ENCODE data around the gene CHSY3. TPM values are rescaled to one million over a fixed set of nuclear protein-coding genes. Genes with fewer than 3 reads are reported as not detected.

Gene CHSY3
- total RNA-seq, 1 donor from 2014 or later = 9.4 TPM

GRCh38 chr5:130034566-130035210 lies 130.4 kb downstream of the CHSY3 start:
- TF ChIP-seq CTCF (IDR thresholded peaks at IDR 0.05; ENCODE audit: insufficient read depth, low read depth, low read length) (no peak), EZH2 (IDR thresholded peaks at IDR 0.05; ENCODE audit: insufficient read depth, low read length) (no peak)
- no peaks in the 10 kb centered on the region for H3K79me2 ChIP-seq (ENCODE audit: insufficient read depth, low read length)
- H3K4me3 Mint-ChIP-seq (ENCODE audit: unreplicated experiment) = no peak overlapping the region
- H3K4me3 ChIP-seq (ENCODE audit: insufficient read depth, low read depth, low read length) = no peak overlapping the region
- H2AFZ ChIP-seq (ENCODE audit: low read depth, low read length) = no peak overlapping the region
- DNase-seq (ENCODE audit: low read depth) (peak; percentile 24), FAIRE-seq (peak; percentile 85)
- H3K4me1 ChIP-seq (ENCODE audit: insufficient read depth, low read length) = no peaks in the 10 kb centered on the region
- no peaks in the 10 kb centered on the region for H3K9me3 ChIP-seq (ENCODE audit: insufficient read depth, low read depth, low read length)
- H3K4me2 ChIP-seq (ENCODE audit: low read length) = peak overlapping the region; percentile 4
- no peaks in the 10 kb centered on the region for H4K20me1 ChIP-seq (ENCODE audit: insufficient read depth, low read length)
- H3K9ac ChIP-seq (ENCODE audit: low read length) = no peak overlapping the region
- H3K36me3 Mint-ChIP-seq (ENCODE audit: low read depth, unreplicated experiment) = no peaks in the 10 kb centered on the region
- no peaks in the 10 kb centered on the region for H3K27me3 ChIP-seq (ENCODE audit: insufficient read depth, low read length)
- H3K27ac Mint-ChIP-seq (ENCODE audit: unreplicated experiment) = no peak overlapping the region
- H3K27ac ChIP-seq (ENCODE audit: low read depth, low read length) = no peak overlapping the region
- no peaks in the 10 kb centered on the region for H3K27me3 Mint-ChIP-seq (ENCODE audit: low read depth, unreplicated experiment)
- H3K9me3 Mint-ChIP-seq (ENCODE audit: unreplicated experiment) = no peaks in the 10 kb centered on the region
- H3K4me1 Mint-ChIP-seq (ENCODE audit: low read depth, unreplicated experiment) = peaks cover 7% of the 10 kb centered on the region
- no peaks in the 10 kb centered on the region for H3K36me3 ChIP-seq (ENCODE audit: insufficient read depth, low read length)

GRCh38 chr5:130035388-130035787 lies 131.1 kb downstream of the CHSY3 start:
- H3K4me3 ChIP-seq (ENCODE audit: insufficient read depth, low read depth, low read length) = no peak overlapping the region
- no peak overlapping the region for H3K27ac ChIP-seq (ENCODE audit: low read depth, low read length)
- no peaks in the 10 kb centered on the region for H3K27me3 Mint-ChIP-seq (ENCODE audit: low read depth, unreplicated experiment)
- H3K9ac ChIP-seq (ENCODE audit: low read length) = no peak overlapping the region
- no peaks in the 10 kb centered on the region for H3K27me3 ChIP-seq (ENCODE audit: insufficient read depth, low read length)
- H3K4me1 Mint-ChIP-seq (ENCODE audit: low read depth, unreplicated experiment) = peaks cover 7% of the 10 kb centered on the region
- H3K4me3 Mint-ChIP-seq (ENCODE audit: unreplicated experiment) = no peak overlapping the region
- H2AFZ ChIP-seq (ENCODE audit: low read depth, low read length) = no peak overlapping the region
- no peaks in the 10 kb centered on the region for H3K79me2 ChIP-seq (ENCODE audit: insufficient read depth, low read length)
- no peaks in the 10 kb centered on the region for H3K9me3 Mint-ChIP-seq (ENCODE audit: unreplicated experiment)
- no peaks in the 10 kb centered on the region for H3K9me3 ChIP-seq (ENCODE audit: insufficient read depth, low read depth, low read length)
- H3K4me2 ChIP-seq (ENCODE audit: low read length) = no peak overlapping the region
- DNase-seq (ENCODE audit: low read depth) (no peak), FAIRE-seq (no peak)
- no peaks in the 10 kb centered on the region for H3K36me3 ChIP-seq (ENCODE audit: insufficient read depth, low read length)
- TF ChIP-seq CTCF (IDR thresholded peaks at IDR 0.05; ENCODE audit: insufficient read depth, low read depth, low read length) (no peak), EZH2 (IDR thresholded peaks at IDR 0.05; ENCODE audit: insufficient read depth, low read length) (no peak)
- no peaks in the 10 kb centered on the region for H3K36me3 Mint-ChIP-seq (ENCODE audit: low read depth, unreplicated experiment)
- H3K27ac Mint-ChIP-seq (ENCODE audit: unreplicated experiment) = no peak overlapping the region
- H4K20me1 ChIP-seq (ENCODE audit: insufficient read depth, low read length) = no peaks in the 10 kb centered on the region
- no peaks in the 10 kb centered on the region for H3K4me1 ChIP-seq (ENCODE audit: insufficient read depth, low read length)

GRCh38 chr5:130037905-130038304 lies 133.6 kb downstream of the CHSY3 start:
- H2AFZ ChIP-seq (ENCODE audit: low read depth, low read length) = no peak overlapping the region
- no peak overlapping the region for H3K27ac ChIP-seq (ENCODE audit: low read depth, low read length)
- no peak overlapping the region for H3K9ac ChIP-seq (ENCODE audit: low read length)
- no peak overlapping the region for H3K4me2 ChIP-seq (ENCODE audit: low read length)
- no peaks in the 10 kb centered on the region for H3K9me3 Mint-ChIP-seq (ENCODE audit: unreplicated experiment)
- H3K4me1 ChIP-seq (ENCODE audit: insufficient read depth, low read length) = no peaks in the 10 kb centered on the region
- no peaks in the 10 kb centered on the region for H3K27me3 Mint-ChIP-seq (ENCODE audit: low read depth, unreplicated experiment)
- FAIRE-seq (no peak), DNase-seq (ENCODE audit: low read depth) (no peak)
- no peak overlapping the region for H3K4me3 Mint-ChIP-seq (ENCODE audit: unreplicated experiment)
- H3K4me1 Mint-ChIP-seq (ENCODE audit: low read depth, unreplicated experiment) = peaks cover 7% of the 10 kb centered on the region
- no peaks in the 10 kb centered on the region for H4K20me1 ChIP-seq (ENCODE audit: insufficient read depth, low read length)
- no peaks in the 10 kb centered on the region for H3K36me3 Mint-ChIP-seq (ENCODE audit: low read depth, unreplicated experiment)
- no peak overlapping the region for H3K27ac Mint-ChIP-seq (ENCODE audit: unreplicated experiment)
- H3K27me3 ChIP-seq (ENCODE audit: insufficient read depth, low read length) = no peaks in the 10 kb centered on the region
- no peaks in the 10 kb centered on the region for H3K36me3 ChIP-seq (ENCODE audit: insufficient read depth, low read length)
- H3K79me2 ChIP-seq (ENCODE audit: insufficient read depth, low read length) = no peaks in the 10 kb centered on the region
- H3K4me3 ChIP-seq (ENCODE audit: insufficient read depth, low read depth, low read length) = no peak overlapping the region
- TF ChIP-seq EZH2 (IDR thresholded peaks at IDR 0.05; ENCODE audit: insufficient read depth, low read length) (no peak), CTCF (IDR thresholded peaks at IDR 0.05; ENCODE audit: insufficient read depth, low read depth, low read length) (no peak)
- H3K9me3 ChIP-seq (ENCODE audit: insufficient read depth, low read depth, low read length) = no peaks in the 10 kb centered on the region
